NCI-H526 (cell line): ENCODE measurements around the gene FARSB.
"Not testable (repeated sequence)": the region's sequence is repeated elsewhere in the genome, so short reads cannot be mapped to it uniquely, and the experiment has no call there.

Experiments used
- DNase-seq, 2 experiments: peaks; one replicate each; lab custom pipeline; 2025; lab: John Stamatoyannopoulos, UW

Gene FARSB

GRCh38 chr2:222606306-222606705 is 49.6 kb downstream of the FARSB start:
- DNase-seq, result no peak

GRCh38 chr2:222604749-222605515 is 51.0 kb downstream of the FARSB start:
- DNase-seq, result no peak

- no peak for DNase-seq
Measured at GRCh38 chr2:222603501-222603900, 52.4 kb downstream of the FARSB start.

- DNase-seq, result no peak
Measured at GRCh38 chr2:222598611-222599010, 57.3 kb downstream of the FARSB start.

- DNase-seq, result no peak
Measured at GRCh38 chr2:222595581-222595980, 60.3 kb downstream of the FARSB start.

GRCh38 chr2:222594679-222595078 is 61.2 kb downstream of the FARSB start:
- no peak for DNase-seq

GRCh38 chr2:222592176-222592575 is 63.7 kb downstream of the FARSB start:
- DNase-seq, result no peak

- DNase-seq, result no peak
Measured at GRCh38 chr2:222591661-222592060, 64.2 kb downstream of the FARSB start.

GRCh38 chr2:222584589-222584988 is 71.3 kb downstream of the FARSB start:
- not testable (repeated sequence) for DNase-seq

- peak; percentile 4 to 13 for DNase-seq
Measured at GRCh38 chr2:222582928-222583327, 73.0 kb downstream of the FARSB start.

GRCh38 chr2:222577341-222577740 is 78.6 kb downstream of the FARSB start:
- no peak for DNase-seq

- DNase-seq, result no peak
Measured at GRCh38 chr2:222576171-222577081, 79.5 kb downstream of the FARSB start.

GRCh38 chr2:222575618-222576017 is 80.3 kb downstream of the FARSB start:
- DNase-seq, result no peak

- no peak for DNase-seq
Measured at GRCh38 chr2:222572751-222573174, 83.1 kb downstream of the FARSB start.

- DNase-seq, result no peak
Measured at GRCh38 chr2:222572264-222572721, 83.6 kb downstream of the FARSB start.

- DNase-seq, result no peak
Measured at GRCh38 chr2:222569826-222570225, 86.1 kb downstream of the FARSB start.

GRCh38 chr2:222568865-222569264 is 87.0 kb downstream of the FARSB start:
- DNase-seq, result no peak

- DNase-seq, result no peak
Measured at GRCh38 chr2:222566229-222566628, 89.7 kb downstream of the FARSB start.

- DNase-seq, result no peak
Measured at GRCh38 chr2:222563936-222564335, 92.0 kb downstream of the FARSB start.

GRCh38 chr2:222563106-222563718 is 92.7 kb downstream of the FARSB start:
- DNase-seq, result no peak

- DNase-seq, result peak; percentile 43 to 77
Measured at GRCh38 chr2:222561817-222562645, 93.9 kb downstream of the FARSB start.

GRCh38 chr2:222561151-222561550 is 94.7 kb downstream of the FARSB start:
- no peak for DNase-seq
